HG03439 (cell line): ENCODE results near the gene PPP4C.
A peak's percentile ranks its signal among the peaks of the same experiment; 100 is the strongest.

ENCODE experiments used
- ATAC-seq: cut with Tn5 transposase; IDR thresholded peaks from one replicate; pipeline ENCODE4 v1.9.1; 2021; ENCODE audit warnings: mild to moderate bottlenecking, moderate library complexity; ENCODE audit not compliant: unreplicated experiment

PPP4C gene

GRCh38 chr16:30054959-30055553, 20.7 kb upstream of the PPP4C start:
- no peak for ATAC-seq

DNA sequence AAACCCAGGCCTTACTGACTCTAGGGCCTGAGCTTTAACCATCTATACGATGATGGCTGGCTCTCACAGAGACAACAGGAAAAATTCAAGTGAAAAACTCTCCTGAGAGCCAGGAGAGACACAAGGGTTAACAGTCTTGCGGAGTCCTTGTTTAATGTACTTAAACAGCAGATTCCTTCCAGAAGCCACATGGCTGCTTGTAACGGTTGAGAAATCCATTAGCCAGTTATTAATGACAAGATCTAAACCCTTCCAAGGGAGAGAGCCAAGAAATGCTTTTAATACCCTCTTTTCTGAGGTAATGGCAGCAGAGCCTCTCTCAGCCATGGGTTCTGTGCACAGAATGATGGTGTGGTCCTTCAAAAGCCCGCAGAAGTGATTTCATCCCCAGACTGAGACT, 15.4 kb upstream of the PPP4C start:
- ATAC-seq, result no peak

DNA sequence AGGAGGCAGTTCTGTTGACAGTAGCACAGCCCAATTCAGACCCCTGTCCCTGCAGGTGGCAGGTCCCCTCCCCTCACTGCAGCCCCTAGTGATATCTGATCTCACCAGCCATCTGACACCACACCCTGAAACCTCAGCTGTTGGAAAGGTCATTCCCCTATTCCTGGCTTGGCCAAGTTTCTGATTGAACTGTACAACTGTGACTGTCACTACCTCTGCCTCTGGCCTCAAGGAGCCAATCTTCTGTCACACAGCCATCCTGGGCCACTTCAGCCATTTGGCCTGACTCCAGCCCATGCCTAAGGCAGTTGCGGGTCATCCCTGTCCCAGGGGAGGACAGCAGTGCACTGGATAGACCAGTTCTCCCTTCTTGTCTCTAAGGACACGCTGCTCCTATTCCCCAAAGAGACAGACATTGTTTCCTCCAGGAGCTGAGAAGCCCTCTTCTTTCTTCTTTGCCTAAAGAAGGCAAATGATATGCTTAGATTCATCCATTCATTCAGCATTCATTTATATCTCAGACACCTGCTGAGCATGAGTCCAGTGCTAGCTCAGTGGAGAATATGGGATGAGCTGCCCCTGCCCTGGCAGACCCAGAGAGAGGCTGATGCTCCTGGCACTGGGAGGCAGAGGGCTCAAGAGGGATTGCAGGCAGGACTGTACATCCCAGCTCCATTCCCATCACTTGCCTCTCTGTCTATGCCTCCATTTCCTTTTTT, 14.8 kb upstream of the PPP4C start:
- no peak for ATAC-seq

- ATAC-seq, result no peak
These were observed 12.4 kb upstream of the PPP4C start for GRCh38 chr16:30063278-30063892.

DNA sequence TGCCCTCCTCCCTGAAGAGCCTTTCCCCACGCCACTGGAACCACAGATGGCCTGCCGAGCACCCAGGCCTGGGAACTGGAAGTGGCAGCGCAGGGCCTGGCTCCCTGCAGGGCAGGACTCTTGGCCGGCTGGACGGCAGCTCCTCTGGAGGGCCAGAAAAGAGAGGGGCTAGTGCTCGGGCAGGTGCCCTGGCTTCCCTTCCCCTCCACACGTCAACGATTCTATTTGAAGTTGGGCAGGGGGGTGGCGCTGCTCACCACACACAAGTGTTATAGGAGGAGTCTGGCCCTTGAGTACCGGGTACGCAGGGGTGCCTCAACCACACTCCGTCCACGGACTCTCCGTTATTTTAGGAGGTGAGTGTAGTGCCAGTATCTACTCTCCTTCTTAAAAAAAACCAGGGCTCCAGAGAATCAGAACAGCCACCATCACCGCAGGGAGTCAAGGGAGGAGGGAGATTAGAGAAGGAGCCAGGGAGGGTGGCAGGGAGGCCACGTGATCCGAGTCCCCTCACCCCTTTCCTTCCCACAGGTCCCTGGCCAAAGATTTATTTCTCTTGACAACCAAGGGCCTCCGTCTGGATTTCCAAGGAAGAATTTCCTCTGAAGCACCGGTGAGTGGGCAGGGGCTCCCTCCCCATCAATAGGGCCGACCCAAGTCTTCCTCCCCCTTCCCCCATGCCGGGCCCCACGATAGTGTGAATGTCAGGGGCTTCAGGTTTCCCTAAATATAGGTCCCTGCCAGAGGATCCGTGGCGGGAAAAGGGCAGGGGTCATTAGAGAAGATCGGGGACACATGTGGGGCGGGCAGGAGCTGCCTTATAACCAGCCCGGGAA, 11.7 kb upstream of the PPP4C start:
- peak; percentile 35 for ATAC-seq

DNA sequence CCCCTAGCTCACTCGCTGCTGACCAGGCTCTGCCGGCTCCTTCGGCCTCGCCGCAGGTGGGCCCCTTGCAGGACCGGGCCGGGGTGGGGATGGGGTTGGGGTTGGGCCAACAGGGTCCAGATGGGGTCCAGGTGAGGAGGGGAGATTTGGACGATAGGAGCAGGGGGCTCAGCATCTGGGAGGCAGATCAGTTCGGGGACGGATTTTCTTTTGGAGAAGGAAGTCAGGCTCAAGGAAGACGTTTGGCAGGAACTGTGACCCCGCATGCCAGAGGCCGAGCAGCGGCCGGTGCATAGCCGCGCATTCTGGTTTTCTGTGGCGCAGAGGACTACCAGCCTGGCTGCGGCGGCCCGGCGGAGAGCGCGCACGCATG, 11.1 kb upstream of the PPP4C start:
- ATAC-seq, result no peak

- peak; percentile 72 for ATAC-seq
These were observed 10.5 kb upstream of the PPP4C start, which contains the start of gene ALDOA for GRCh38 chr16:30065102-30065942. TSS of gene ALDOA (plus strand) at chr16:30065760. CDS start at chr16:30066898, 1,138 bp downstream.

DNA sequence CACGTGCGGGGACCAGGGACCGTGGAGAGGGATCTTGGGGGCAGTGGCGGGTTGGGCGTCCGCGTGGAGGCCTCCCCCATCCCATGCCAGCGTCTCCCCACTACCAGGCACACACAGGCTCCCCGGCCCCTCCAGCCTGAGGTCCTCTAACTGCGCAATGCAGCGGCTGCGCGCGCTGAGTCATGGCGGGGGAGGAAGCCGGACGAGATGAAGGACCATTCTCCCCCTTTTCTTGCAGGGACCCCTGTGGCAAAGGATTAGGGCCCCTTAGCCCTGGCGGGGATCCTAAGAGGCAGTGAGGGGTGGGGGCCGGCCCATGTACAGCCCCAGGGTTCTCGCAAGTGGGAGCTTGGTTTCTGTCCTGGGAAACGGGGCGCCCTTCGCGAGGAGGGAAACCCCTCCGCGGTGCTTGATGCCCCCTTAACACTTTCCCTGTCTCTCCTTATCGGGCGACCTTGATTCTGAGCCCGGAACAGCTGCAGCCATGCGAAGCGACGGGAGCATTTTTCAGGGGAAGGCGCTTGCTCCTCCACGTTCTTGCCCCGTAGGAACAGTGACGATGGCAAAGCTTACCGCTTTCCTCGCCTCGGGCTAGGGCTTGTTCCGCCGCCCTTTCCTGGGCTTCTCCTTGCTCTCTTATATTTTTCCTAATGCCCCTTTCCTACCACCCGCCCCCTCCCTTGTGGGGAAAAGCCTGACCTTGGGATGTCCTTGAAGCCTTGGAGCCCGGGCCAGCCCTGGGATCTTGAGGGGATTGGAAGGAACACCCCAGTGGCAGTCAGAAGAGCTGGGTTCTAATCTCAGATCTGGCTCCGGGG, 9.6 kb upstream of the PPP4C start:
- ATAC-seq, result no peak

DNA sequence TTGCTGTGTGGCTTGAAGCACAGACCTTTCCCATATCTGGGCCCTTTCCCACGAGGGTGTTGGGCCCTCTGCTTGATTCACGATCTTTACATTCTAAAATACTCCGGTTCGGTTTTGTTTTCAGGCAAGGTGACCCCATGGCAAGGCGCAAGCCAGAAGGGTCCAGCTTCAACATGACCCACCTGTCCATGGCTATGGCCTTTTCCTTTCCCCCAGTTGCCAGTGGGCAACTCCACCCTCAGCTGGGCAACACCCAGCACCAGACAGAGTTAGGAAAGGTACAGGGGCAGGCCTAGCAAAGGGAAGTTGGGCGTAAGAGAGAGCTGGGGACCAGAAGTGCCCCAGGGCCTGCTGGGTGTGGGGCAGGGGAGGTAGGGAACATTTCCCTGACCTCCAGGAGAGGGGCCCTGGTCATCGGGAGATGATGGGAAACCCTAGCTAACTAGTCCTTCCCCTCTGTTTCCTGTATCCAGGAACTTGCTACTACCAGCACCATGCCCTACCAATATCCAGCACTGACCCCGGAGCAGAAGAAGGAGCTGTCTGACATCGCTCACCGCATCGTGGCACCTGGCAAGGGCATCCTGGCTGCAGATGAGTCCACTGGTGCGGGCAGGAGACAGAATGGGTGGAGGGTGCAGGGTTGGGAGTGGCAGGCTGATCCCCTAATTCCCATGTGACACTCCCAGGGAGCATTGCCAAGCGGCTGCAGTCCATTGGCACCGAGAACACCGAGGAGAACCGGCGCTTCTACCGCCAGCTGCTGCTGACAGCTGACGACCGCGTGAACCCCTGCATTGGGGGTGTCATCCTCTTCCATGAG, 8.8 kb upstream of the PPP4C start:
- ATAC-seq, result no peak

DNA sequence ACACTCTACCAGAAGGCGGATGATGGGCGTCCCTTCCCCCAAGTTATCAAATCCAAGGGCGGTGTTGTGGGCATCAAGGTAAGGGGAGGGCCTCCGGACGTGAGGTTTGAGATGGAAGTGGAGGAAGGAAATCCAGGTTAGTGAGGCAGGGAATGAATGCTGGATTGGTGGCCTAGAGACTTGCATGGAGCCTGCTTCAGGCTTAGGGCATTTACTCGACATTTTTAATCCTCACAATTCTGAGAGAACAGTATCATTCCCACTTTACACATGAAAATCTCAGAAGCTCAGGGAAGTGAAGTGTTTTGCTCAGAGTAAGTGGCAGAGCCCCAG, 8.2 kb upstream of the PPP4C start:
- no peak for ATAC-seq

DNA sequence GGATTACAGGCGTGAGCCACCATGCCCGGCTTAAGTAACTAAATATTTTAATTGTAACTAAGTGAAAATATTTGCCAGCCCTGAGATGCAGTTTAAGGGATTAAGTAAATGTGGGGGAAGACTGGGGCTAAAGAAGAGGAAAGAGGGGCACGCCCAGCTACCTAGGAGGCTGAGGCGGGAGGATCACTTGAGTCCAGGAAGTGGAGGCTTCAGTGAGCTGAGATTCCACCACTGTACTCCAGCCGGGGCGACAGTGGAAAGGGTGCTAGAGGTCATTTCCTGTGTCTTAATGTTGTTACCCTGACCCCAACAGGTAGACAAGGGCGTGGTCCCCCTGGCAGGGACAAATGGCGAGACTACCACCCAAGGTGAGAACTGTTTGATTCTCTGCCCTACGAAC, 7.5 kb upstream of the PPP4C start:
- no peak for ATAC-seq

- no peak for ATAC-seq
These were observed 6.8 kb upstream of the PPP4C start for GRCh38 chr16:30068750-30069610.

DNA sequence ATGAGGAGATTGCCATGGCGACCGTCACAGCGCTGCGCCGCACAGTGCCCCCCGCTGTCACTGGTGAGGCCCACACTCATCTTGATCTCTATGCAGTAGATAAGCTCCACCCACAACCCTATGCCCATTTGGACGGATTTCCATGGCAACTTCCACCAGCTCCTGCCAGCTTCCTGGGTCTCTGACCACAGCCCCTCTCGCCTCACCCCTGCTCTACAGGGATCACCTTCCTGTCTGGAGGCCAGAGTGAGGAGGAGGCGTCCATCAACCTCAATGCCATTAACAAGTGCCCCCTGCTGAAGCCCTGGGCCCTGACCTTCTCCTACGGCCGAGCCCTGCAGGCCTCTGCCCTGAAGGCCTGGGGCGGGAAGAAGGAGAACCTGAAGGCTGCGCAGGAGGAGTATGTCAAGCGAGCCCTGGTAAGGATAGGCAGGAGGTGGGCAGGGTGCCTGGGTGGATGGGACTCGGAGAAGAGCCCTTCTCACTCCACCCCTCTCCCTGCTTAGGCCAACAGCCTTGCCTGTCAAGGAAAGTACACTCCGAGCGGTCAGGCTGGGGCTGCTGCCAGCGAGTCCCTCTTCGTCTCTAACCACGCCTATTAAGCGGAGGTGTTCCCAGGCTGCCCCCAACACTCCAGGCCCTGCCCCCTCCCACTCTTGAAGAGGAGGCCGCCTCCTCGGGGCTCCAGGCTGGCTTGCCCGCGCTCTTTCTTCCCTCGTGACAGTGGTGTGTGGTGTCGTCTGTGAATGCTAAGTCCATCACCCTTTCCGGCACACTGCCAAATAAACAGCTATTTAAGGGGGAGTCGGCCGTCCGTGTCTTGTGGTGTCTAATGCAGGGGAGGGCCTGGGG, 6.0 kb upstream of the PPP4C start:
- ATAC-seq, result no peak

- no peak for ATAC-seq
These were observed 5.3 kb upstream of the PPP4C start for GRCh38 chr16:30070490-30070889.

DNA sequence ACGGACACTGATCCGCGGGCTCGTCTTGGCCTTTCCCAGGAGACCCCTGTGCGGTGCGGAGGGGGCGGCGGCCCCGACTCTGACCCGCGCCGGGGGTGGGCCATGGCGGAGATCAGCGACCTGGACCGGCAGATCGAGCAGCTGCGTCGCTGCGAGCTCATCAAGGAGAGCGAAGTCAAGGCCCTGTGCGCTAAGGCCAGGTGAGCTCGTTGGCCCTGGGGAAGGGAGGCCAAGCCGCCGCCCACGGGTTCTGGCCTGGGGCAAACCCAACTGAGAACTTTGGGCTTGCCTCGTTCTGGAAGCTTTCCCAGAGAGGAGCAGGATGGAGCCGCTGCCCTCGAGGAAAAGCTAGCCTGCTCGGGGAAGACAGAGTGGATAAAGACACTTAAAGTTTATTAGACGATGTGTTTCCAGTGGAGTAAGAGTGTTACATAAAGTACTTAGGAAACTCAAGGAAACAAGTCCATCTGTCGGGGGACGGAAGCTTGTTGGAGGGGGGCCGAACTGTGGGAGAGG, 540 bp downstream of the PPP4C start:
- peak; percentile 6 for ATAC-seq

DNA sequence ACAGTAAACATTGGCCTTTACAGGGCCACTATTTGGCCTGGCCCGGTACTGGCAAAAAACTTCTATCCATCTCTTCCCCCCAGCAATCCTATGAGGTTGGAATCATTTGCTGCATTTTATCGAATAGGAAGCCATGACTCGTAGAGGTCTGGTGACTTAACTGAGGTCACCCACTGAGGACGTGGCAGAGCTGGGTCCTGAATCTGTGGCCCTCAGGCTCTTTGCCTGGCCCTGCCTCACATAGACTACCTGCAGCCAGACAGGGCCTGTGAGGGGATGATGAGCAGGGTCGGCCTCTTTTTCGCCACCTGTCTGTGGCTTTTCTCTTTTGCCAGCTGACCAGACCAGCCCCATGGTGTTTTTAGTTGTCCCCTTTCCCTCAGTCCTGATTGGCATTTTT, 1.9 kb downstream of the PPP4C start:
- ATAC-seq, result no peak

DNA sequence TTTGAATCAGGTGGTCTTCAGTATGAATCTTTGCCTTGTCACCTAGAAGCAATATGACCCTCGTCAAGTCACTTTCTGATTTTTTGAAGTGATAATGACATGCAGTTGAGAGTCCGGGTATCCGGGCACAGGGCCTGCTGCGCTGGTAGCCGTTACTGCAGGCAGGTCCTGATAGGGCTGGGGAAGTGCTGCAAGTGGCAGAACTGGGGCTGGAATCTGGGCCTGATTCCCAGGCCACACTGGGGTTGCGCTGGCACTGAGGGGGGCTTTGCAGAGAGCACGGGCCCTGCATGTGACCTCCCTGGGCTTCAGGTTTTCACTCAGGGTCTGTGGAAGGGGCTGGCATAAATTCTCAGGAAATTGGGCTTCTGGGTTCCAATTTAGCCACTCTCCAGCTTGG, 3.0 kb downstream of the PPP4C start:
- no peak for ATAC-seq
